Parathyroid adenoma (tissue), 2 donors: Measurements from ENCODE around the gene MDN1.

ENCODE experiments used
- H2AFZ ChIP-seq: fragments of 300-600 bp; sonication (generic); one replicate; pipeline ENCODE4 v1.7.0; 2017; ENCODE audit warnings: antibody characterized with exemption, mild to moderate bottlenecking
- H3K27ac ChIP-seq: fragments of 300-600 bp; sonication (generic); one replicate; pipeline ENCODE4 v1.7.0; 2017
- H3K27me3 ChIP-seq: fragments of 300-600 bp; sonication (generic); one replicate; pipeline ENCODE4 v1.7.0; 2017; ENCODE audit warnings: low read length; ENCODE audit not compliant: control insufficient read depth, insufficient read depth
- H3K36me3 ChIP-seq: fragments of 300-600 bp; sonication (generic); one replicate; pipeline ENCODE4 v1.7.0; 2017; ENCODE audit warnings: low read length; ENCODE audit not compliant: control insufficient read depth, insufficient read depth
- H3K4me1 ChIP-seq: fragments of 300-600 bp; sonication (generic); one replicate; pipeline ENCODE4 v1.7.0; 2017; ENCODE audit warnings: control low read depth
- H3K4me2 ChIP-seq: fragments of 300-600 bp; sonication (generic); one replicate; pipeline ENCODE4 v1.7.0; 2017; ENCODE audit warnings: low read length
- H3K4me3 ChIP-seq: fragments of 300-600 bp; sonication (generic); one replicate; pipeline ENCODE4 v1.7.0; 2017; ENCODE audit warnings: low read depth, low read length
- H3K79me2 ChIP-seq: fragments of 300-600 bp; sonication (generic); one replicate; pipeline ENCODE4 v1.7.0; 2017; ENCODE audit warnings: control low read depth
- H3K9ac ChIP-seq: fragments of 300-600 bp; sonication (generic); one replicate; pipeline ENCODE4 v1.7.0; 2017; ENCODE audit warnings: mild to moderate bottlenecking
- H3K9me3 ChIP-seq: fragments of 300-600 bp; sonication (generic); one replicate; pipeline ENCODE4 v1.7.0; 2017; ENCODE audit warnings: low read length; ENCODE audit not compliant: control insufficient read depth
- CTCF ChIP-seq: fragments of 300-600 bp; sonication (generic); IDR thresholded peaks from one replicate; pipeline ENCODE4 v1.7.0; 2017; ENCODE audit warnings: antibody characterized with exemption, mild to moderate bottlenecking
- donor health status: primary hyperparathyroidism.

Gene MDN1

GRCh38 chr6:89657445-89658158, 162.0 kb downstream of the MDN1 start:
- Histone ChIP-seq H3K36me3 (no peaks in the 10 kb centered on the region), H3K4me1 (peaks cover 11% of the 10 kb centered on the region), H3K4me2 (no peak overlapping the region), H3K27ac (no peak overlapping the region), H3K4me3 (no peak overlapping the region), H3K27me3 (no peaks in the 10 kb centered on the region), H2AFZ (no peak overlapping the region), H3K9me3 (no peaks in the 10 kb centered on the region), H3K79me2 (peaks cover 3% of the 10 kb centered on the region), H3K9ac (no peak overlapping the region)
- TF ChIP-seq CTCF, result no peak

GRCh38 chr6:89655122-89655521, 164.5 kb downstream of the MDN1 start:
- H3K9ac ChIP-seq, result no peak overlapping the region
- H2AFZ ChIP-seq, result no peak overlapping the region
- H3K9me3 ChIP-seq, result no peaks in the 10 kb centered on the region
- H3K4me2 ChIP-seq, result no peak overlapping the region
- no peak overlapping the region for H3K4me3 ChIP-seq
- no peaks in the 10 kb centered on the region for H3K27me3 ChIP-seq
- no peaks in the 10 kb centered on the region for H3K4me1 ChIP-seq
- H3K27ac ChIP-seq, result no peak overlapping the region
- no peaks in the 10 kb centered on the region for H3K36me3 ChIP-seq
- TF ChIP-seq CTCF, result no peak
- H3K79me2 ChIP-seq, result peaks cover 3% of the 10 kb centered on the region

GRCh38 chr6:89650579-89650978, 169.0 kb downstream of the MDN1 start:
- no peak overlapping the region for H3K4me3 ChIP-seq
- H3K79me2 ChIP-seq, result no peaks in the 10 kb centered on the region
- no peak overlapping the region for H3K27ac ChIP-seq
- no peaks in the 10 kb centered on the region for H3K4me1 ChIP-seq
- TF ChIP-seq CTCF, result no peak
- H3K27me3 ChIP-seq, result no peaks in the 10 kb centered on the region
- H3K4me2 ChIP-seq, result no peak overlapping the region
- H3K9ac ChIP-seq, result no peak overlapping the region
- H3K9me3 ChIP-seq, result no peaks in the 10 kb centered on the region
- no peak overlapping the region for H2AFZ ChIP-seq
- H3K36me3 ChIP-seq, result no peaks in the 10 kb centered on the region

GRCh38 chr6:89649682-89650081, 169.9 kb downstream of the MDN1 start:
- TF ChIP-seq CTCF, result no peak
- Histone ChIP-seq H3K4me3 (no peak overlapping the region), H3K27me3 (no peaks in the 10 kb centered on the region), H3K9me3 (no peaks in the 10 kb centered on the region), H3K4me1 (peaks cover 4% of the 10 kb centered on the region), H3K79me2 (no peaks in the 10 kb centered on the region), H3K4me2 (no peak overlapping the region), H3K36me3 (no peaks in the 10 kb centered on the region), H3K27ac (no peak overlapping the region), H3K9ac (no peak overlapping the region), H2AFZ (no peak overlapping the region)

- H3K36me3 ChIP-seq, result no peaks in the 10 kb centered on the region
- no peak for TF ChIP-seq CTCF
- H3K27ac ChIP-seq, result no peak overlapping the region
- H3K9me3 ChIP-seq, result no peaks in the 10 kb centered on the region
- H3K4me1 ChIP-seq, result peaks cover 5% of the 10 kb centered on the region
- no peaks in the 10 kb centered on the region for H3K79me2 ChIP-seq
- H3K4me2 ChIP-seq, result no peak overlapping the region
- no peak overlapping the region for H3K4me3 ChIP-seq
- H2AFZ ChIP-seq, result no peak overlapping the region
- H3K27me3 ChIP-seq, result no peaks in the 10 kb centered on the region
- no peak overlapping the region for H3K9ac ChIP-seq
These were observed 174.7 kb downstream of the MDN1 start for GRCh38 chr6:89644864-89645263.
